SK-N-MC (cell line): ENCODE data around the gene BMP6.

Experiments
- EZH2 ChIP-seq: fragments of 200-600 bp; sonication (generic); IDR thresholded peaks from one replicate; pipeline ENCODE4 v1.6.1; 2017; ENCODE audit warnings: antibody characterized with exemption
- FOXP2 ChIP-seq: optimal IDR thresholded peaks from 2 replicates; pipeline ENCODE3; 2011; ENCODE audit warnings: mild to moderate bottlenecking, moderate library complexity; ENCODE audit not compliant: insufficient read depth; ENCODE audit errors: extremely low read length, control extremely low read depth
- POLR2AphosphoS5 ChIP-seq: IDR thresholded peaks from 2 replicates; pipeline ENCODE4 v1.6.1; 2012; ENCODE audit warnings: mild to moderate bottlenecking, low read depth, low read length, borderline replicate concordance

GRCh38 chr6:7781240-7781639 lies 55.3 kb downstream of the BMP6 start:
- TF ChIP-seq EZH2, result no peak
- no peak for TF ChIP-seq FOXP2
- no peak for TF ChIP-seq POLR2AphosphoS5
